NK-92 (cell line): ENCODE measurements around the gene BTBD16.

Source experiments
- DNase-seq: peaks from one replicate; lab custom pipeline; 2025; ENCODE audit not compliant: unreplicated experiment; lab: John Stamatoyannopoulos, UW

BTBD16 gene

DNA sequence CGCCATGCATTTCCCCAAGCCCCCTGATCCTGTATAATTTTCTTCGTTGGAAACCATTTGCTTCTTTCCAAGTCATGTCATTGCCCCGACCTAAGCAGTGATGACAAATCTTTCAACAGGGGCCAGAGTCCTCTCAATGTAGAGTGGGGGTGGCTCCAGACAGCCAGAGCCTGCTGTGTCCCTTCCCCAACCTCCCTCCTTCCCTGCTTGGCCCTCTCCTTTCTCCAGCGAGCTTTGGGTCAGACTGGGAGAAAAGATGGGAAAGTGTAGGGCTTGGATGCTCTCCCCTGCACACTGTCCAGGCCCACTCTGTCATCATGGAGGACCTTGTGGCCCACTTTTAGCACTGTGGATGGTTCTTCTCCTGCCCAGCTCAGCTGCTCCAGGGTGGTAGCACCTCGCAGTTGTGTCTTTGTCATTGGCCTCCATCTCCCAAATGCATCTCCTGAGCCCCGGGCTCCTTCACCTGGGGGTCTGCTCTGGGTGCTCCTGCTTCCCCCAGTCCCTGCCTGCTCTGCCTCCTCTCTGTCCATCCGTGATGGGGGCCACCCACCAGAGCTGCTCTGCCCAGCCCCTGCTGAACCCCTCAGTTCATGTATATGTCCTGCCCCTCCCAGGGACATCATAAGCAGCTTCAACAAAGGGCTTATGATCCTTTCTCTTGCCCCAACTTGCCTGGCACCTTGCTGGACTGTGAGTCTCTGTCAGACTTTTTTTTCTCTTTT is 37.5 kb downstream of the BTBD16 start:
- no peak for DNase-seq

DNA sequence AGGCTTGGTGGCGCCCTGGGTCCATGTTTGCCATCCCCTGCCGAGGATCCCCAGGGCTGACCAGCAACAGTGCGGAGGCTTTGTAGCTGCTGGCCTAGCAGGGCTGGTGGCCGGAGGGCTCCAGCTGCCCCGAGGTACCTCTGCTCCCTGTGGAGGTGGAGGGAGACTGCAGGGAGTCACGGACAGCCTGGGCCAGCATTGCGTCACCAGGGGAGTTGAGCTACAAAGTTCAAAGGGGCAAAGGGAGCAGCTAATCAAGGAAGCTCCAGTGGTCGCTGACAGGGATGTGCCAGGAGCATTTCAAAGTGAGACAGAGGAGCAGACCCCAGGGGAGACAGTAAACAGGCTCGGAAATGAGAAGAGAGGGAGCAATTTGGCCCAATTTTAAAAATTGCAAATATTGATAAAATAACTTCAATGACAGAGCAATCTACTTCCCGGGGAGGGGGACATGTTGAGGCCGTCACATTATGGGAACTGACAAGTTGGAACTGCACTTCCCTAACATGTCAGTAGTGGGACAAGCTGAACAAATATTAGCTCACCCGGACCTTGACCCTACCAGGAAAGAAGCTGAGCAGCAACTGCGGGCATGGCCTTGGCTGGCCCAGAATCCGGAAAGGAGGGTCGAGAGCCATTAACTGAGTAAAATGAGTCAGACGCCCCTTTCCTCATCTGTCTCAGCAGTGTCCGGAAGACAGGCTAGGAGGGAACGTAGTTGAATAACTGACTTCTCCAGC is 39.4 kb downstream of the BTBD16 start:
- DNase-seq = no peak

DNA sequence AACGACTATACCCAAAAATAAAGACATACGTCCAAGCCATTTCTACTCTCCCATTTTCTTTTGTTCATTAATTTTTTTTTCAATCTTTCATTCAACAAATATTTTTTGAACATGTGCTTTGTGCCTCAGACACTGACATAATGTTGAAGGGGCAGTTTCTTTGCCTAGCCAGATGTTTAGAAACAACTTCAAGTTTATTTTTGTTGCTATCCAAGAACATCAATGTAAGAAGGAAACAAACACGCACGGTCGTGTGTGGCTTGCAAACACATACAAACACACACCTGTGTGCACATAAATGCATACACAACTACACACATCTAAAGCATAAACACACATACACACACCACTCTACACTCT is 39.9 kb downstream of the BTBD16 start:
- DNase-seq = no peak

DNA sequence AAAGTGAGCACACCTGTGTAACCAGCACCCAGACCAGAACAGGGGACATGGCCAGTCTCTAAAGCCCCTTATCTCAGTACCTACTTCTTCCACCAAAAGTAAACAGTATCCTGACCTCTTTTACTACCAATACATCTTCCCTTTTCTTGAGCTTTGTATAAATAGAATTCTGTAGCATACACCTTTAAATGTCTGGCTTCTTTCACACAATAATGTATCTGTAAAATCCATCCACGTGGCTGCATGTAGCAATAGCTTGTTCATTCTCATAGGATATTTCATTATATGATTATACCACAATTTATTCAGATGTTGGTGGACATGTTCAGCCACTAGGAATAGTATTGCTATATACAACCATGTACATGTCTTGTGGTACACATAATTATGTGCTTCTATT is 40.6 kb downstream of the BTBD16 start:
- DNase-seq = no peak

DNA sequence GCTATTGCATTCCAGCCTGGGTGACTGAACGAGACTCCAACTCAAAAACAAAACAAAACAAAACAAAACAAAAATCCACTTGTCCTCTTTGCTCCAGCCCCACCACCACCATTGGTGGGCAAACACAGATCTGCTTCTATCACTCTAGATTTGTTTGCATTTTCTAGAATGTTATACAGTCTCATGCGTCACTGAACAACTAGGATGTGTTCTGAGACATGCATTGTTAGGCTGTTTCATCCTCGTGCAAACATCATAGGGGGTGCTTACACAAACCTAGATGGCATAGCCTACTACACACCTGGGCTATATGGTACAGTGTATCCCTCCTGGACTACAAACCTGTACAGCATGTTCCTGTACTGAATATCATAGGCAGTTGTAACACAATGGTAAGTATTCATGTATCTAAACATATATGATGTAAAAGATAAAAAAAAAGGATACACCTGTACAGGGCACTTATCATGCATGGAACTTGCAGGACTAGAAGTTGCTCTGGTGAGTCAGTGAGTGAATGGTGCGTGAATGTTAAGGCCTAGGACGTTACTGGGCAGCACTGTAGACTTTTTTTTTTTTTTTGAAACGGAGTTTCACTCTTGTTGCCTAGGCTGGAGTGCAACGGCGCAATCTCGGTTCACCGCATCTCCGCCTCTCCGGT is 45.3 kb downstream of the BTBD16 start:
- no peak for DNase-seq

DNA sequence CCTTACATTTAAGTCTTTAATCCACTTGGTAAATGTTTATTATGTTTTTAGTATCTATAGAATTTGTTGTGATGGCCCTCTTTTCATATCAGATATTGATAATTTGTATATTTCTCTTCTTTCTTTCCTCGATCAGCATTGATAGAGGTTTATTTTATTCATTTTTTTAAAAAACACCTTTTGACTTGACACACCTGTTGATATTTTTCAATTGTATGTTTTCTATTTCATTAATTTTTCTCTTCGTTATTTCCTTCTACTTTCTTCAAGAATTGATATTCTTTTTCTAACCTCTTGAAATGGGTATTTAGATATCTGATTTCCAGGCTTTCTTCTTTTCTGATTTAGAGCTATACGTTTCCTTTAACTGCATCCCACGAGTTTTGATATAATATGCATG is 50.9 kb downstream of the BTBD16 start:
- DNase-seq = no peak

DNA sequence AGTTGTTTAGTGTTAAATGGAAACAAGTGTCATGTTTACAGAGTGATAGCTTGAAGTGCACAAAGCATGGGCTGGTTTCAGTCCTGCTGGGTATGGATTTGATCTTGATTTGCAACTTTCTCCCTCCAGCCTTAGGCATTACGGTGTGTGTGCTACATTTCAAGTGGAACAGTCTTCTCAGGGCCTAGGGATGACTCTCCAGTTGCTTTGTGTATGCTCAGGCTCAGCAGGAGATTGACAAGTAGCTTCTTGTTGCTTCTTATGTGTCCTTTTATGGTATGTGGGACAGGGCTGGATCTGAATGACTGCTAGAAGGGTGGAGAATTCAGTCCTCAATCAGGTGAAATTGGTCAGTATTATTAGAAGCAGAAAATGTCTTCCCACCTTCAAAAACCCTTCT is 52.1 kb downstream of the BTBD16 start:
- no peak for DNase-seq

DNA sequence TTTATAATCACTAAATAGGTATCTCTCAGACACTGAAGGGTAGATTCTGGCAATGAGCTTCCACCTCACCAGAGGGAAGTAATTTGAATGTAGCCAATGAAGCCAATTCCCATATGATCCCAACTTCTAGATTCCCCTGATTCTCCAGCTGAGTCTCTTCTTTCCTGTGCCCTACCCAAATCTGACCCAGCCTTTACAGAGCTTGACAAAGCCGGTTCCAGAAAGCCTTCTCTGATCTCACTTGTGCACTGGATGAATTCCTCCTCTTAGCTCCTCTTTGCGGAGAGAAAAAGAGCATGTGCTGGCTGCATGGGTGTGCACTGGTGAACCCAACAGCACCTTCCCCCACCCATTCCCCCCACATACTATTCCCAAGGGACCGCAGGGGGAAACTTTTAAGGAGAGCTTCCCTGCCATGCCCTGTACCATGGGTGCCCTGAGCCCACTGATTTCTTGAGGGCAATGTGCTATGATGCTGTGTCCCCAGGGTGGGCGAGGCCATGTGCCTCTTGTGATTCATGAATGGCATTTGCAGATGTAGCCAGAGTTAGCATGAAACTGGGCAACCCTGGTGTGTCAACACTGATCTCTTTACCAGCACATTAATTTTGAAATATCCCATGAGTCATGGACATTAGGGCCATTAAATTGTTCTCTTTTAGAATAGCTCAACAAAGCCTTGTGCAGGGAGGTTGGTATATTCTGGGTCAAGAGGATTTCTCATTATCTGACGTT is 53.0 kb downstream of the BTBD16 start:
- no peak for DNase-seq

DNA sequence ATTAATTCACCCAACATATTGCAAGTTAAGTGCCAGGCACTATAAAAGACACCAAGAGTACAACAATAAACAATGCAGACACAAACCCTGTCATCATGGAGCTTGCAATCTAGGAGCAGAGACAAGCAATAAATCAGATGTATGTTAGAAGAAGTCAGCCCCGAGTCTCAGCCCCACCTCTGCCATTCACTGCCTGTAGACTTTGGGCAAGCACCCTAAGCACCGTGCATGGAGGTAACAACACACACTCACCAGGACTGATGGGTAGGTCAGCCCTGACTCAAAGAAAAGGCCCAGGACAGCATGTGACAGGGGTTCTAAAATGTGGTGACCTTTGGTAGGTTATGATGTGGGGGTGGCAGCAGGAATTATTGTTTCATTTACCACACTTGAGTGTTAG is 54.1 kb downstream of the BTBD16 start:
- DNase-seq = no peak

DNA sequence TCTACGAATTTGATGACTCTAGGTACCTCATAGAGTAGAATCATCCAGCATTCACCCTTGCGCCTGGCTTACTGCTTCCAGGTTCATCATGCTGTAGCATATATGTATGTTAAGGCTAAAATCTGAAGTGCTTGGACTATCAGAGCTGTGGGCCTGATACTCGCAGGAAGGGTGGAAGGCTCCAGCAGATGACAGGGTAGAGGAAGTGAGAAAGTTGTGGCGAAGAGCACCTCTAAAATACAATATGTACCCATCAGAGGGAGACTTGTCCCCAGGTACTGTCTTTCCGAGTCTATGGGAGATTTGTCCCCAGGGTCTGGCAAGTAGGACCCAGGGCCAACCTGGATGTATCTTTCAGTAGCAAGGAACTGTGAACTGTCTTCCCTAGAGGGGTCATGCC is 55.3 kb downstream of the BTBD16 start:
- DNase-seq = no peak

DNA sequence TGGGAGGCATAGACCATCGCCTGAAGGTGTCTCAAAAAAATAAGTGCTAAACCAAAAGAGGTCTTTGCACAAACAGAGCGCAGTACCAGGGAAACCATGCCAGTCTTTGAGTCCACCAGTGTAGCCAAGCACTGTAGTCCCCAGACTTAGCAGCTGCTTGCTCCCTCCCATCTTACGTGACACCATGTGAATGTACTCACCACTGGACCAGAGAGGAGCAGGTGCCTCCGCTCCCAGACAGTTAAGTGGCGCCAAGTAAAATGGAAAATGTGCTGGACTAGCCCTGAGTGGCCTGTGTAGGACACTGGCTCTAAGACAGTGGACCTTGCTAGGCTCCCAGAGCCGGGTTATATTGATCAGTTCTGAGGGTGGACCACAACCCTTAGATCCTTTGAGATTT is 55.7 kb downstream of the BTBD16 start:
- no peak for DNase-seq

DNA sequence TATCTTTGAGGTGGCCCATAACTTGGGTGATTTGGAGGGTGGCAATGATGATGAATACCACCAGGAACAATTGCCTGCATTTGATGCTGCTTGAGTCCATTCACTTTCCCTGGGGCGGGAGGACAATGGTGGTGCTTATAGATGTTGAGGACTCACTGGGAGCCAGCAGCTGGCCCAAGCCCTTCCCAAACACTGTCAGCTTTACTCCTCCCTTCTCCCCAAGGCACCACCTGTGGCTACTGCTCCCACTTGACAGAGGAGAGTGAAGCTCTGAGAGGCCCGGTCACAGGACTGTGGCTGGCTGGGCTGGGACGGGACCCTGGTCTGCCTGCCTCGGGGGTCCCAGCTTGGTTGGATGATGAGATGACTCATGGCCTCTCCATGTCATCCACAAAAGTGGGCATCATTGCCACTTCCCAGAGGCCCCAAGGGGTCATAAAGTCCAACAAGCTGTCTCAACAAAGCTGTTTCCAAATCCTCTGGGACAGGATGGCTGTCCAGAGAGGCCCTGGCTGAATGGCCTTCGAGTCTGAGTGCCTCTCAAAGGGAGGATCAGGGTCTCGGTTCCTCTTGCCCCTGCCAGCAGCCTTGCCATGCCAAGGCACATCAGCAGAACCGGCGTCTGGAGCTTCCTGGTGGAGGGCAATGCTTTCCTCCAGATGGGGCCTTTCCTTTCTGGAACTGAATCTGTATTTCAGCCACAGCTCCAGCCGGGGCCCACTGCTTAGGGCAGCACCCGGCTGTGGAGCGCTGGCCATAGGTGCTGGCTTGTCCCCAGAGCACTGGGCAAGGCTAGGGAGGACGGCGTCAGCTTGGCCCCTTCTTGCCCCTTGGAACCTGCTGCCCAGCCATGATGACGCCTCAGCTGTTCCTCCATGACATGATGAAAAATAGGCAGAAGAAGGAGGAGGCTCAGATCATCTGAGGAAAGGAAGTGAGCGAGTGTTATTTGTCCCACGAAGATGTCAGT is 56.4 kb downstream of the BTBD16 start:
- no peak for DNase-seq

DNA sequence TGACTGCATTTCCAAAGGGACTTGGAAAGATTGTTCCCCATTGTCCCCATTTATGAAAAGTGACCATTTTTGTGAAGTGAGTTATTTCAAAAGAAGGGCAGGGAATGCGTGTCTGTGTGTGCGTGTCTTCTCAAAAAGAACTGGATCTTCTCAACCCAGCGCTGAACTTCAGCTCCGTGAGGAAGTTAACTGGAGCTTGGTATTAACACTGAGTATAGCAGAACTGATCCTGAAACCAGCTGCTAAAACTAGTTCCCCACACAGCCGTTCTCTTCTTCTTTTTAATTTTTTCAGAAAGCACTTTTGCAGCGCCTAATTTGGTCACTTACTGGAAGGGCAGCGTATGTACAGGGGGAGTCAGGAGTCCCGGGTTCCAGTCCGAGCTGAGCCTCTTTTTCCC is 57.6 kb downstream of the BTBD16 start:
- no peak for DNase-seq

DNA sequence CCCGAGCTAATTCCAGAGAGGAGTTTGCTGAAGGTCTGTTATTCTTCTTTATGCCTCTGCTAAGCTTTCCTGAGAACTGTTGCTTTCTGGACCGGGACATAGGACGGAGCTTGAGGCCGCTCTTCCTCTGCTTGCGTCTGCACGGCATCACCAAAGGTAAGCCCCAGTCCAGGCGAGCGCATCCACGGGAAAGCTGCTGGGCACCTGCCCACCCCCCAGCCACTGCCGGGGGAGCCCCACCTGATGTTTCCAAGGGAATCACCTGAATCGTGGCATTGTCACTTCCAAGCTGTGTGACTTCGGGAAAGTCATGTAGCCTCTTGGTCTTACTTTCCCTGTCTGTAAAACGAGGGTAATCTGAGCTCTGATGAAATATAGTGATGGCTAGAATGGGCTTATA is 58.3 kb downstream of the BTBD16 start:
- no peak for DNase-seq

DNA sequence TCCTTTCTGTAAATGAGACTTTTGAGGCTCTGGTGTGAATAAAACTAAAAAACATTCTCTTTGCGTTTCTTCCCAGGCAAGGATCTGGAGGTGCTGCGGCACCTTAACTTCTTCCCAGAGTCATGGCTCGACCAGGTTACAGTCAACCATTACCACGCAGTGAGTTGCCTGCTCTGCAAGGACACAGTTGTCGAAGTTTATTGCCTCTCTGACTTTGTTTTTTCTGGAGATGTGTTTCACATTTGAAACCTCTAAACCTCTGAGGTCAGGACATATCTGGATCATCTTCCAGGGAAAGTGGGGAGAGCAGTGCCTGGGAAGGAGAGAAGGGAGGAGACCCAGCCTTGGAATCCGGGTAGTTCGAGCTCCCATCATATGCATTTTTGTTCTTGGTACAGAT is 60.0 kb downstream of the BTBD16 start:
- no peak for DNase-seq

DNA sequence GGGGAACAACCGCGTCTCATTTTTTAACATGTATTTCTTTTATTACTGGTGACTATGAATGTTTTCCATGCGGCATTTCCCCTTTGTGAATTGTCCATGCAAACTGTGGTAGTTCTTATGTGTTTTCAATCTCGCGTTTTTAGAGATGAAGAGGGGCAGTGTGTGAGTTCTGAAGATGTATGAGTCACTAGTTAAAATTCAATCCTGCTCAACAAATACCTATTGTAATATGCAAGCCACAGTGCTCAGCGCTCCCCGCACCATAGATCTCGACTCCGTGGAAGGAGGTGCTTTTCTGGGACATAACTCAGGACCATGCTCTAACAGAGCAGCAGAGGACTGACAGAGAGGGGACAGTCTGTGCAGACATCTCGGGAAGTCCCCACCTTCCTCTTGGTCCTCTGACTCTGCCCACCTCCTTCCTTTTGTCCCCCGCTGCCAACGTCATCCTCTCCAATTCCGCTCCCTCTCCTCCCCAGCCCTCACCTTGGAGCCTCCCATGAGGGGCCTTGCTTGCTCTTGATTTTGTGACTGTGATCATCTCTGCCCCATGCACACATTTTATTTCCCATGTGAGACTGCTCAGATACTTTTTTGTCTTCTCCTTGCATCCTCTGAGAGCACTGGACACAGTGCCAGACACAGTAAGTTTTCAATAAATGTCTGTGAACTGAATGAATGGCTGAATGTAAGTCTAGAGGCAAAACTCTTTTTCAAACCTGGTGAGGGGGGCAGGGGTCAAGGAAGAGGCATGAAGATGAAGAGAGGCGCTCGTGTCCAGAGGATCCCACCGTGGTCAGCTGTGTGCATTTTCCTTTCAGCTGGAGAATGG is 60.7 kb downstream of the BTBD16 start:
- no peak for DNase-seq

DNA sequence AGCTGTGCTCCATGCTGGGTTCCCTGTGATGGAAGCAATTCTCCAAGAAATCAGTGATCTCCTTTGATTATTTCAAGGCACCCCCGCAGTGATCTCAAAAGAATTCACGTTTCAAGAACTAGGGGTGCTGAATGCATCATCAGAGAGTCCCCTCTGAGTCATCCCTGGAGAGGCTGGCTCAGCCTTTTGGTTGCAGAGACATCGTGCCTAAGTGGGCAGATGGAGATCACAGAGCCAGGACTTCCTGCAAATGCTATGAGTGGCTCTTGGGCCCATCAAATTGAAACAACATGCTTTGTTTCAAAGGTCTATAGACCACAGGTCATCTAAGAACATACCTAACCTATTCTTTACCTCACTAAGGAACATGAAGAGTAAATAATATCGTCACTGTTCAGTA is 61.9 kb downstream of the BTBD16 start:
- DNase-seq = no peak

DNA sequence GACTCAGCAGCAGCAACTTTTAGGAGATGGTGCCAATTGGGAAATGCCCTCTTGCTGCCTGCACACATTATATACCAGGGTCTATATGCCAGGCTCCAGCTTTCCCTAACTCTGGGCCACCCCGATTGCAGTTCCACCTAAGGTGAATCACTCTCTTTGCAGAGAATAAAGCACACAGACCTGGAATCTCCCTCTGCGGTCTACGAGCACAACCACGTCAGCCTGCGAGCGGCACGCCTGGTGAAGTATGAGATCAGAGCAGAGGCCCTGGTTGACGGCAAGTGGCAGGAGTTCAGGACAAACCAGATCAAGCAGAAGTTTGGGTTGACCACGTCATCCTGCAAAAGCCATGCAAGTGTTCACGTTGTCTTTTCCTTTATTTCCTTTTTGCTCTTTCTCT is 65.2 kb downstream of the BTBD16 start:
- no peak for DNase-seq

DNA sequence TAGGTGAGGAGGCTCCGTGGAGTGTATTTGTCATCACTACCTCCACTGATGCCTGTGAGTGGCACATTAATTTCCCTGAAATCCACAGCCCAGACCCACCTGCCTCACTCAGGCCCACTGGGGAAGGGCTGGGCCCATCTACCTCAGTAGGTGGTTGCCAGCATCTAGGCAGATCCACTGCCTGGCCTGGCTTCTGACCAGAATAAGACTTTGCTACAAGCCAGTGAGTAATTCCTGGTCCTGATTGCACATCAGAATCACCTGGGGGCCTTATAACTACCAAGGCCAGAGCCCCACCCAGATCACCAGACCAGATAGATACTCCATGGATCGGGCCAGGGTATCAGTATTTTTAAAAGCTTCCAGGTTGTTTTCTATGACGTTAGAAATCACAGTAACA is 65.9 kb downstream of the BTBD16 start:
- no peak for DNase-seq
